Measurements from ENCODE around the gene KRT2. TPM values are rescaled to one million over a fixed set of nuclear protein-coding genes. Genes with fewer than 3 reads are reported as not detected.

The KRT2 gene
- total and polyA plus RNA-seq, 7 donors: 0.38 TPM; not detected in 6

DNA sequence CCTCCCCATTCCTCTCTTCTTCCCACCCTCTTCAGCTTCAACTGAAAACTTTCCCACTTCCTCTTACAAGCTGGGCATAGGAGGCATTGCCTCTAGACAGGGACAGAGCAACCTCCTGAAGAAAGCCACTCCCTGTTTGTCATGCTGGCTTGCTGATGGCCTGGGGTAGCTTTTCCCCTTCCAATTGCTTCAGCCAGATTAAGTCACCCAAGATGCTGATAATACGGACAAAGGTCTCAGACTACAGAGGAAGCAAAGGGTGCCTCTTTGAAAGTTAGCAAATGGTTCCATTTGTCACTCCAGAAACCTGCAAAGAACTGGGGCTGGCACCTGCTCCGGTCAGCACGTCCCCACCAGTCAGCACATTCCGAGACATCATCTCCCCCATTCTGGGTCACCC lies 6.0 kb downstream of the KRT2 start:
- Histone ChIP-seq H3K4me3 (no peak overlapping the region), H3K4me1 (peaks cover 0 to 10% (median 8%) of the 10 kb centered on the region in 4 donors)
- WGBS, 2 donors: 78 to 79% methylated on average over 4 of the region's 4 CpGs

DNA sequence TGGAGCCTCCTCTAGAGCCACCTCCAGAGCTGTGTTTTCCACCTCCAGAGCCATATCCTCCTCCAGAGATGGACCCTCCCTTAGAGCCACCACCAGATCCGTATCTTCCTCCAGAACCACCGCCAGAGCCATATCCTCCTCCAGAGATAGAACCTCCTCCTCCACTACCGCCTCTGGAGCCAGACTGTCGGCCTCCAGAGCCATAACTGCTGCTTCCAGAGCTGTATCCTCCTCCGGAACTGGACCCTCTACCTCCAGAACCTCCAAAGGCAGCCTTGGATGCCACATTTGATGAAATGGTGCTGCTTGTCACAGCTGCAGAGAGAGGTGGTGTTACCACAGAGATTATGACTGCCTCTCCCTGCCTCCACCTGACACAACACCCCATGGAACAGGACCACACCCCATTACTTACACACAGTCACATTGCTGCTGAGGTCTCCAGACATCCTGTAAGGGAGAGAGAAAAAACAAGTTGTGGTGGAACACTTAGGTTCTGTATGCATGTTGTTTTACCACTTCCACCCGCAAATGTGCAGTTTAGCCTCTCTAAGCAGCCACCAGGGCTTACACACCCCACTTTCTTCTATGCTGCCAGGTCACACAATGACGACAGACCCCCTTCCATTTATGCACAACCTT lies 6.8 kb downstream of the KRT2 start:
- no peaks in the 10 kb centered on the region for H3K36me3 ChIP-seq
- H3K9me3 ChIP-seq: no peaks in the 10 kb centered on the region
- TF ChIP-seq POLR2A (IDR thresholded peaks at IDR 0.05) (no peak), EP300 (IDR thresholded peaks at IDR 0.05) (no peak)
- TF ChIP-seq, protein P1, sequence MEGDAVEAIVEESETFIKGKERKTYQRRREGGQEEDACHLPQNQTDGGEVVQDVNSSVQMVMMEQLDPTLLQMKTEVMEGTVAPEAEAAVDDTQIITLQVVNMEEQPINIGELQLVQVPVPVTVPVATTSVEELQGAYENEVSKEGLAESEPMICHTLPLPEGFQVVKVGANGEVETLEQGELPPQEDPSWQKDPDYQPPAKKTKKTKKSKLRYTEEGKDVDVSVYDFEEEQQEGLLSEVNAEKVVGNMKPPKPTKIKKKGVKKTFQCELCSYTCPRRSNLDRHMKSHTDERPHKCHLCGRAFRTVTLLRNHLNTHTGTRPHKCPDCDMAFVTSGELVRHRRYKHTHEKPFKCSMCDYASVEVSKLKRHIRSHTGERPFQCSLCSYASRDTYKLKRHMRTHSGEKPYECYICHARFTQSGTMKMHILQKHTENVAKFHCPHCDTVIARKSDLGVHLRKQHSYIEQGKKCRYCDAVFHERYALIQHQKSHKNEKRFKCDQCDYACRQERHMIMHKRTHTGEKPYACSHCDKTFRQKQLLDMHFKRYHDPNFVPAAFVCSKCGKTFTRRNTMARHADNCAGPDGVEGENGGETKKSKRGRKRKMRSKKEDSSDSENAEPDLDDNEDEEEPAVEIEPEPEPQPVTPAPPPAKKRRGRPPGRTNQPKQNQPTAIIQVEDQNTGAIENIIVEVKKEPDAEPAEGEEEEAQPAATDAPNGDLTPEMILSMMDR (IDR thresholded peaks at IDR 0.05): no peak
- H3K27ac ChIP-seq: no peak overlapping the region
- DNase-seq: no peak
- WGBS, 2 donors: 74 to 84% methylated on average over 7 of the region's 7 CpGs
- H3K27me3 ChIP-seq: peaks cover 0 to 8% (median 0%) of the 10 kb centered on the region in 3 donors
- H3K4me1 ChIP-seq: peaks cover 0 to 3% (median 1%) of the 10 kb centered on the region in 4 donors
- intact Hi-C loops (cut with DNase I): no loop called here
- no peak overlapping the region for H3K4me3 ChIP-seq

More for the DNA sequence above, 6.0 kb downstream of the KRT2 start:
- no peaks in the 10 kb centered on the region for H3K9me3 ChIP-seq
- intact Hi-C loops (cut with DNase I): no loop called here
- H3K27me3 ChIP-seq: peaks cover 0 to 8% (median 0%) of the 10 kb centered on the region in 3 donors
- no peak overlapping the region for H3K27ac ChIP-seq
- no peaks in the 10 kb centered on the region for H3K36me3 ChIP-seq
- TF ChIP-seq POLR2A (IDR thresholded peaks at IDR 0.05) (no peak), POLR2AphosphoS5 (IDR thresholded peaks at IDR 0.05) (no peak), EP300 (IDR thresholded peaks at IDR 0.05) (no peak)
- TF ChIP-seq, protein P1 (IDR thresholded peaks at IDR 0.05): no peak
- no peak for DNase-seq

DNA sequence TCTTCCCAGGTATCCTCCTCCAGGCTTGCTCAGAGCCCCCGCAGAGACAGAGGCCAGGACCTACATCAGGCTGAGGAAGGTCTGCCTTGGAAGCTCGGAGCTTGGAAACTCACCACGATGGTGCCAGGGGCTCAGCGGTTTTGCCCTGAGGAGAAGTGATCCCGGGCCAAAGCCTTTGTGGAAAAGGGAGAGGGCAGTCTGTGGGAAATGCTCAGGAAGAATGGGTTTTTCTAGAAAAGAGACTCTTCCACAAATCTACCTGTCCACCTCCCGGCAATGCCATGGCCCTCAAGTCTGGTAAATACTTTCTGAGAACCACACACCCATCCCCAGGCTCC lies 8.0 kb downstream of the KRT2 start:
- intact Hi-C loops (cut with DNase I): no loop called here
- Histone ChIP-seq H3K4me3 (no peak overlapping the region), H3K36me3 (no peaks in the 10 kb centered on the region), H3K27me3 (peaks cover 0 to 10% (median 0%) of the 10 kb centered on the region in 3 donors), H3K27ac (no peak overlapping the region), H3K4me1 (no peaks in the 10 kb centered on the region), H3K9me3 (no peaks in the 10 kb centered on the region)
- TF ChIP-seq, protein P1 (IDR thresholded peaks at IDR 0.05): no peak
- TF ChIP-seq EP300 (IDR thresholded peaks at IDR 0.05) (no peak), POLR2A (IDR thresholded peaks at IDR 0.05) (no peak), POLR2AphosphoS5 (IDR thresholded peaks at IDR 0.05) (no peak)
- 92 to 96% methylated on average over 6 of the region's 6 CpGs for WGBS, 2 donors
- no peak for DNase-seq

DNA sequence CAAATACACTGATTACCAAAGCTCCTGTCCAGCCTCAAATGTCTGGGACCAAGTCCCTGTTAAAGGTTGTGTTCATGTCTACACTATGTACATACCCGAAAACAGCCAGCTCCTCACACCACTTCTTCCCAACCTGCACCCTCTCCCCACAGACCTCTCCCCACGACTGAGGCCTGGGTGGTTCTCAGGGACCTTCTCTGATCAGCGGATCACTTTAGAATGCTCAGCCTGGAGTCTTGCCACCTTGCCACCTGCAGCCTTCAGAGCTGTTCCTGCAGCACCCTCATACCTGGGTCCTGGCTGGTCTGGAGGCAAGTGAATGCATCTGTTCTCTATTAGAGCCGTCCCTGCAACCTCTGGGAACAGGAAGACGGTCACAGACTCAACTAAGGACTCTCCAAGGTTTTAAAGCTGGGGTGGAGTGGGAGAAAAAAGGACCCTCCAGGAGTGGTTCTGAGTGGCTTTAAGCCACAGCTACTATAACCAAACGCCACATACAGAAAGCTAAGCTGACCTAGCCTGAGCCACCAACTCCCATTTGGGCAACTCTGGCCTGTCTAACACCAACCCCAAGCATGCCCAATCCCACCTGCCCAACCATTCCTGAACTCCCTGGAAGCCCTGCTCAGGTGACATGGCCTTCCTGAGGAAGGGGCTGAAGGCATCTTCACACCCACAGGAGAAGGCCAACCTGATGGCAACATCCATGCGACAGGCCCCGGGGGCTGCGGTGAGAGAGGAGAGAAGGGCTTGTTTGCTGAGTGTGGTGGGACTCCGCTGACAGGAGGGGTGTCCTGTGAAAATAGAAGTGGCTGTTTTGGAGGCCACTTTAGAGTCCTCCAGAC lies 8.6 kb downstream of the KRT2 start:
- no peak overlapping the region for H3K27ac ChIP-seq
- H3K4me1 ChIP-seq: no peaks in the 10 kb centered on the region
- 91% methylated on average over 10 of the region's 10 CpGs for WGBS, 2 donors
- no peak for DNase-seq
- H3K9me3 ChIP-seq: no peaks in the 10 kb centered on the region
- no peak for TF ChIP-seq POLR2AphosphoS5 (IDR thresholded peaks at IDR 0.05)
- TF ChIP-seq, protein P1 (IDR thresholded peaks at IDR 0.05): no peak
- no peak for TF ChIP-seq EP300 (IDR thresholded peaks at IDR 0.05)
- TF ChIP-seq POLR2A (IDR thresholded peaks at IDR 0.05): no peak
- H3K27me3 ChIP-seq: peaks cover 0 to 10% (median 0%) of the 10 kb centered on the region in 3 donors
- no peak overlapping the region for H3K4me3 ChIP-seq
- intact Hi-C loops (cut with DNase I): no loop called here
- H3K36me3 ChIP-seq: no peaks in the 10 kb centered on the region
